ENCODE results near the gene ACSL4.
"Not testable (repeated sequence)": the region's sequence is repeated elsewhere in the genome, so short reads cannot be mapped to it uniquely, and the experiment has no call there.

The ACSL4 gene

DNA sequence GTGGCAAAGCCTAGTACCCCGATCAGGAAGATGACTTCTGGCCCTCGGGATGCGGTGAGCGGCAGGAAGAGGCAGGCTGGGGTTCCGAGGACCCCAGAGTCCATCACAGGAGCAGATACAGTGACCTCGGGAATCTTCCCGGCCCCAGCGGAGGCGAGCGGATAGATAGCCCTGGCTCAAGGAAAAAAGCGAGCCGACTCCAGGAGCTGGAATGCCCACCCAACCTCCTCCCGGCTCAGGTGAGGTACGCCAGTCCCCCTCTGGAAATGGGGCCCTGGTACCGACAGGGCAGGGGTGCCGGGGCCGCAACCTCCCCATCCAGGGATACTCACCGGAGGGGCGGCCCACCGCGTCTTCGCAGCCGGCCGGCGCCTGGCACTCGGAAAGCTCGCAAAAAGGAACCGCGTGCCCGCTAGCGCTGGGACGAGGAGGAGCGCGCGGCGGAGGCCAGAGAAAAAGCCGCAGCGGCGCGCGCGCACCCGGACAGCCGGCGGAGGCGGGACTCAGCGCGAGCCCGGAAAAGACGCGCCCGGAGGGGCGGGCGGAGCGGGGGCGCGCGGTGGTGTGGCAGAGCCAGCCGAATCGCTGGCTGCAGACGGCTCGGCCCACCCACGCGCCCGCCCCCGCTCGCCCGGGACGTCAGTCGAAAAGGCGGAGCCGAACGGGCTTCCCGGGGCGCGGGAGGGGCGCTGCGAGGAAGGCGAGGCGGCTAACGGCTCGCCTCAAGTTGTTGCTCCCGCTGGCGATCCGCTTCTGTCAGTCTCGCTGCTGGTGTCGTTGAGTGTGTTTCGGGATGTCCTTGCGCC, at the start of gene ACSL4:
ACSL4 (minus strand) TSS at position 451 of the 806 bp plus-strand sequence. CDS start 49,894 bp downstream, outside the sequence.
- DNase-seq (ENCODE audit: low read depth in 2 of 2): peak; percentile 70 to 81

GRCh38 chrX:109777749-109778148, 44.7 kb upstream of the ACSL4 start:
- DNase-seq (ENCODE audit: low read depth in 2 of 2): no peak

- no peak for DNase-seq (ENCODE audit: low read depth in 2 of 2)
These were observed 43.9 kb upstream of the ACSL4 start for GRCh38 chrX:109776986-109777385.

DNA sequence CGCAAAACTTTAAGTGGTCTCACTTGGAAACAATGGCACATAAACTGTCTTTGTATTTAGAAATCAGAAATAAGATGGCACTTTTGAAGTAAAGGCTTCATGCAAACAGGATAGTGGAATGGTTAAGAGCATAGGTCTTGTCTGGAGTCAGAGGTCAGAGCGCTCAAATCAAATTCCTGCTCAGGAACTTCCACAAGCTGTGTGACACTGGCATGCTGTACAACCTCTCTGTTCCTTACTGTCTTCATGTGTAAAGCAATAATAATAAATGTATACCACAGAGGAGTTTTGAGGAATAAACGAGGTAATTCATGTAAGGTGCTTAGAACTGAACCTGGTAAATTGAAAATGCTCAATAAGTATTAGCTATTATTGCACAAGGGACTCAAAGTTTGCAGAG, 43.4 kb upstream of the ACSL4 start:
- no peak for DNase-seq (ENCODE audit: low read depth in 2 of 2)

GRCh38 chrX:109775386-109775785, 42.3 kb upstream of the ACSL4 start:
- DNase-seq (ENCODE audit: low read depth in 2 of 2): no peak

- DNase-seq (ENCODE audit: low read depth in 2 of 2): no peak
These were observed 41.6 kb upstream of the ACSL4 start for GRCh38 chrX:109774706-109775105.

DNA sequence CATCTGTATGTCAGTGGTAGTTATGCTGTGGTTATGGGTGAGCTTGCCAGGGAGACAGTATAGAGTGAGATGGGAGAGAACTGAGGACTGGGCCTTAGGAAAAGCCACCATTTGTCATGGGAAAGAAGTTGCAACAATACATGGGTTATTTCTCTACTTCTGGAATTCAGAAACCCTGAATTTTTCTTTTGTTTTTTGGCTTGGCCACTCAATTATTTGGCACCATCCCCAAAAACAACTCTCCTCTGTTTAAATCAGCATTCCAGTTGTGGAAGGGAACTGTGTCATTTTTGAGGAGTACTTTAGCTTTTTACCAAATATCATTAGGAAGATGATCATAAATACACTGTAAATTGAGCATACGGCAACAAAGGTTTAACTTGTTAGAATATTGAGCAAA, 41.1 kb upstream of the ACSL4 start:
- no peak for DNase-seq (ENCODE audit: low read depth in 2 of 2)

GRCh38 chrX:109773374-109773773, 40.3 kb upstream of the ACSL4 start:
- DNase-seq (ENCODE audit: low read depth in 2 of 2): no peak

- DNase-seq (ENCODE audit: low read depth in 2 of 2): no peak
These were observed 37.7 kb upstream of the ACSL4 start for GRCh38 chrX:109770780-109771179.

GRCh38 chrX:109760922-109761250, 27.8 kb upstream of the ACSL4 start:
- no peak for DNase-seq (ENCODE audit: low read depth in 2 of 2)

GRCh38 chrX:109760209-109760921, 27.3 kb upstream of the ACSL4 start:
- DNase-seq (ENCODE audit: low read depth in 2 of 2): no peak

DNA sequence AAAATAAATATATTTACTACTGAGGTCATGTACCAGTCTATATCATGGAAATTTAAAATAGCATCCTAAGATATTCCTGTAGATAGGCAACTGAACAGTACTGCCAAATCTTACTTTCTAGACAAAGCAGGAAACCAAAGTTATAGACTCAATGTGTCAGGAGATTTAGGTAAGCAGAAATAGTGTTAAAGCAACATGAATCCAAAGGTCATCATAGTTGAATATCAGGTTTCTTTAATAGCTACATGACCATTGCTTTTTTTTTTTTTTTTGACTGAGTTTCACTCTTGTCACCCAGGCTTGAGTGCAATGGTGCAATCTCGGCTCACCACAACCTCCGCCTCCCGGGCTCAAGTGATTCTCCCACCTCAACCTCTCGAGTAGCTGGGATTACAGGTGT, 20.2 kb upstream of the ACSL4 start:
- DNase-seq (ENCODE audit: low read depth in 2 of 2): no peak

- no peak for DNase-seq (ENCODE audit: low read depth in 2 of 2)
These were observed 18.6 kb upstream of the ACSL4 start for GRCh38 chrX:109751698-109752097.

GRCh38 chrX:109749207-109749606, 16.1 kb upstream of the ACSL4 start:
- no peak for DNase-seq (ENCODE audit: low read depth in 2 of 2)

GRCh38 chrX:109747681-109748080, 14.6 kb upstream of the ACSL4 start:
- no peak for DNase-seq (ENCODE audit: low read depth in 2 of 2)

DNA sequence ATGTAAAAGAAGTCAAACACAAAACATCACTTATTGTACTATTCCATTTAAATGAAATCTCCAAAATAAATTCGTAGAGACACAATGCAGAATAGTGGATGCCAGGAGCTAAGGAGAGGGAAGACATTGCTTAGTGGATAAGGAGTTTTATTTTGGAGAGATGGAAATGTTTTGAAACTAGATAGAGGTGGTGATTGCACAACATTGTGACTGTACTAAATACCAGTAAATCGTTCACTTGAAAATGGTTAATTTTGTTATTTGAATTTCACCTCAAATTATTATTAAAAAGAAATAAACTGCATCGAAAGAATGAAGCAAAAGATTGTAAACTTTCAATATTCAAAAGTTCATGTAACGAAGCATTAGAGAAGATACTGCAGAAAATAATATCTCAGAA, 9.7 kb upstream of the ACSL4 start:
- no peak for DNase-seq (ENCODE audit: low read depth in 2 of 2)

DNA sequence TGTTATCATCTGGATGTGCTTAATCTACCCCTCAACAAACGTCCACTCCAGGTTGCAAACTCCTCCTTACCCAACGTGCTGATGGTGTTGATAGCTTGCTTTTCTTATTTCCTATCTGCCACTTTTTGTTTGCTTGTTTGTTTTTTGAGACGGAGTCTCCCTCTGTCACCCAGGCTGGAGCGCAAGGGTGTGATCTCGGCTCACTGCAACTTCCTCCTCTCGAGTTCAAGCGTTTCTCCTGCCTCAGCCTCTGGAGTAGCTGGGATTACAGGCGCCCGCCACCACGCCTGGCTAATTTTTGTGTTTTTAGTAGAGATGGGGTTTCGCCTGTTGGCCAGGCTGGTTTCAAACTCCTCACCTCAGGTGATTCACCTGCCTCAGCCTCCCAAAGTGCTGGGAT, 7.8 kb upstream of the ACSL4 start:
- DNase-seq (ENCODE audit: low read depth in 2 of 2): not testable (repeated sequence)

GRCh38 chrX:109740433-109740809, 7.4 kb upstream of the ACSL4 start:
- no peak for DNase-seq (ENCODE audit: low read depth in 2 of 2)

DNA sequence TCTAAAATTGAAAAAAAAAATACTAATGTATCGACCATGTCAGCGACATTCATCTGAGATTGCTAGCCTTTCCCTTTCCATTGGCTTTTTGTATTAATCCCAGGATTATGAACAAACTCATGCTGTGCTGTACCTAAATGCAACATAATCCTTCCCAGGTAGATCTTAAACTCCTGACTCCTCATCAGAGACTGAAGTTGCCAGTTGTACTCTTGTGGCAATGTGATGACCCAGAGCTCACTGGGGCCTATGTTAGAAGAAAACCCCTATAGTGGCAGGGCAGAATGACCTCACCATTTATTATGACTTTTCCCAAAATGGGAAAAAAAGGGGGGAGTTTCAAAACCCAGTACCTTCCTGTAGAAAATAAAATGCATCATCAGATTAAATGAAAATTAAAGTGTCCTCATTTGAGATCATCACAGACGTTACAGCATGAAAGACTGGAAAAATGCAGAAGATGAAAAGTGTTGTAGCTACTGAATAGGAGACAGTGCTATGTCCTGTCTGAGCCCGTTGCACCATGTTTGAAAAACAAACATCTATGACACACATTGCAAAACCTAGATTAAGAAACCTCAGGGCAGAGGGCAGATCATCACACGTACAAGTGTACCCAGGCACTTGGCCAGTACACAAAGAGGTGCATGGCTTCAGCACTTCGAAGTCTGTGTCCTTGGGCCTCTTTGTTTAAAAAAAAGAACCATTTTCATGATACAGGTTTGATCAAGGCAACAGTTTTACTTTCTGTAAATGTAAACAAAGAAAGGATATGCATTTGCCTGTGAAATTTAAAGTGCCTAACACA, 6.8 kb upstream of the ACSL4 start:
- no peak for DNase-seq (ENCODE audit: low read depth in 2 of 2)

GRCh38 chrX:109735202-109735744, 2.2 kb upstream of the ACSL4 start:
- no peak for DNase-seq (ENCODE audit: low read depth in 2 of 2)

GRCh38 chrX:109733613-109734083, 591 bp upstream of the ACSL4 start:
- DNase-seq (ENCODE audit: low read depth in 2 of 2): no peak
